NCI-H2107 (cell line): Measurements from ENCODE around the gene ABCB9.
A peak's percentile ranks its signal among the peaks of the same experiment; 100 is the strongest.
"Not testable (repeated sequence)": the region's sequence is repeated elsewhere in the genome, so short reads cannot be mapped to it uniquely, and the experiment has no call there.

Experiments used
- DNase-seq: peaks from one replicate; lab custom pipeline; 2025; lab: John Stamatoyannopoulos, UW

ABCB9 gene

DNA sequence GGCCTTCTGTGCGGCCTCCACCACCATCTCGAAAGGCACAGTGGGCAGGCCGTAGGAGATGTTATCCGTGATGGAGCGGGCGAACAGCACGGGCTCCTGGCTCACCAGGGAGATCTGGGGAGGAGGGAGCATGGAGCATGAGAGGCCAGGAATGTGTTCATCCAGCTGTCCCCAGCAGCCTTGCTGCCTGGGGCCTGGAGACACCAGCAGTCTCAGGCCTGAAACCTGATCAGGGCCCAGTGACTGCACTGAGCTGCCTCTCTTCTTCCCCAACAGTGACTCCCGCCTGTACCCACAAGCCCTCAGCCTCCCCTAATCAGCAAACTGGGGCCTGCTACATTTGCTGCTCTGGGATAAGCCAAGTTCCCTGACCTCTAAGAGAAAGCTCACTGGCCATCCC lies 30.9 kb downstream of the ABCB9 start:
- DNase-seq = no peak

DNA sequence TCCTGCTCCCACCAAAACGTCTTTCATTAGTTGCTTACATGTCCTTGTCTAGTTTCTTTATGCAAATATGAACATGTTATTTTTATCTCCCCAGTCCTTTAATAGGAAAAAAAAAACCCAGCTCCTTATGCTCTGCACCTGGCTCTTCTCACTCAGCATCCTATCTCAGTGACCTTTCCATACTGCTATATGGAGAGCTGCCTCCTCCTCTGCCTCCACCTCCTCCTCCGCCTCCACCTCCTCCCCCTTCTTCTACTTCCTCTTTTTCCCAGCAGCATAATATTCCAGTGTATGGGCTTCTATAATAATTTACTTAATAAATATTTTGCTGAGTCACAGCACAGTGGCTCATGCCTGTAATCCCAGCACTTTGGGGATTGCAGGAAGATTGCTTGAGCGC lies 31.5 kb downstream of the ABCB9 start:
- no peak for DNase-seq

DNA sequence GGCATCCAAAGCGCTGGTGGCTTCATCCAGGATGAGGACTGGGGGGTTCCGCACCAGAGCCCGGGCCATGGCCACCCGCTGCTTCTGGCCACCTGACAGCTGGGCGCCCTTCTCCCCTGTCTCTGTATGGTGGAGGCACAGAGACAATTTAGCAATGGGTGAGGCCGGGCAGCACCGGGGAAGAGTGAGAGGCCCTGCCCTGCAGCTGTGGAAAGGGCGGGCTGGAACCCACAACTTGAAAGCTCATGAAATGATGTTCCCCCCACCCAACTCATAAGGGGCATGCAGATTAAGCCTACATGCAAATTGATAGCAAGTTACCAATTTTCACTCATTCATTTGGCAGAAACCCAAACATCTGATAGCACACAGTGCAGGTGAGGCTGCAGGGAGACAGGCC lies 34.1 kb downstream of the ABCB9 start:
- DNase-seq = no peak

DNA sequence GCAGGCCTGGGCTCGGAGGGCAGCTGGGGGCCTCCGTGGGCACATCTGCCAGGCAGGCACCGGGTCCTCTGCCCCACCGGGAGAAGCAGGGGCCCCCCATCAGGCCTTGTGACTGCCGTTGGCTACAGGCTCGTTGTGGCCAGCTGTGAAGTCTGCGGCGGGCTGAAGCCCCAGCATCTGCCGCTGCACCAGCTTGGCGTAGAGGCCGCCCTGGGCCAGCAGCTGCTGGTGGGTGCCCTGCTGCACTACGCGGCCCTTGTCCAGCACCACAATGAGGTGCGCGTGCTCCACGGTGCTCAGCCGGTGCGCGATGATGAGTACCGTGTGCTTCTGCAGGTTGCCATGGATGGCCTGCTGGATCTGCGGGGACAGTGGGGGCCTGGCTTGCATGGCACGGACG lies 36.5 kb downstream of the ABCB9 start:
- DNase-seq = no peak

DNA sequence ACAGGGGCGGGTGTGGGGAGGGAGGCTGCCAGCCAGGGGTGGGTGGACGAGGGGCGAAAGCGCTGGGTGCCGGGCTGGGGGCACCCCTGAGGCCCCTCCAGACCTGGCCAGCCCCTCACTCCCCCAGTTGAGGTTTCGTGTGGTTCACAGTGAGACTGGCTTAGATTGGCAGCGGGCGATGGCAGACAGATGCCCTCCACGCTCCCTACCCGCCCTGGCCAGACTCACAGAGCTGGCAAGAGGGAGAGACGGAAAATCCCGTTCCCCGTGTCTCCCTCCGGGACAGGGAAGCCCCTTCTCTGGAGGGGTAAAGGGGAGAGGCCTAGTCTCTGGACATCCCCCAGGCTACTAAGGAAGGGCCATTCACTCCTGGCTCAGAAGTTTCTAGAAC lies 37.1 kb downstream of the ABCB9 start:
- no peak for DNase-seq

DNA sequence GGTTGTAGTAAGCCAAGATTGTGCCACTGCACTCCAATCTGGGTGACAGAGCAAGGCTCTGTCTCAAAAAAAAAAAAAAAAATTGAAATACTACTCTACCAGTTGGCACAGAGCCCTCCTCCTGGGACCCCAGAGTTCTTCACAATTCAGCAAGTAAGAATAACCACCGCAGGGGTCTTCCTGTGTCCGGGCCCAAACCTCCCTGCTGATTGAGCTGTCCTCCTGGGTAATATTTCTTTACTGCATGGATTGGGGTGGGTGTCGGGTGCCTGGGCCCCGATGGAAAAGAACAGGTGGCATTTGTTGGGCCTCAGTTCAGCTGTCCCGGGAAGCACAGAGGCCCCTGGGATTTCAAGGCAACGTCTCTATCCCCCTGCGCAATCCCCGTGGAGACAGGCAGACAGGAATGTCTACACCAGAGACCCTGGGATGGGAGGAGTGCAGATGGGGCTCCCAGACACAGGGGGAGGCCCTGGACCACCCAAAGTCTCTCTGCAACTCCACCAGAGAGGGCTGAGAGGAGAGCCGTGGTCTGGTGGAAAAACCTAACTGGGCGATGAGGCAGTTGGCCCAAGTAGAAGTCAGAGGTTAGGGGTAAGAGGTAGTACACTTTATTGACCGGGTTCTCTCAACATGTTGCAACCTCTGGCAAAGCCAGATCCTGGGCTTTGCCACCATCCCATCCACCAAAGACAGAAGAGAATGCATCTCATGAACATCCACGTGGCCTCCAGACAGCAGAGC lies 37.7 kb downstream of the ABCB9 start:
- no peak for DNase-seq

DNA sequence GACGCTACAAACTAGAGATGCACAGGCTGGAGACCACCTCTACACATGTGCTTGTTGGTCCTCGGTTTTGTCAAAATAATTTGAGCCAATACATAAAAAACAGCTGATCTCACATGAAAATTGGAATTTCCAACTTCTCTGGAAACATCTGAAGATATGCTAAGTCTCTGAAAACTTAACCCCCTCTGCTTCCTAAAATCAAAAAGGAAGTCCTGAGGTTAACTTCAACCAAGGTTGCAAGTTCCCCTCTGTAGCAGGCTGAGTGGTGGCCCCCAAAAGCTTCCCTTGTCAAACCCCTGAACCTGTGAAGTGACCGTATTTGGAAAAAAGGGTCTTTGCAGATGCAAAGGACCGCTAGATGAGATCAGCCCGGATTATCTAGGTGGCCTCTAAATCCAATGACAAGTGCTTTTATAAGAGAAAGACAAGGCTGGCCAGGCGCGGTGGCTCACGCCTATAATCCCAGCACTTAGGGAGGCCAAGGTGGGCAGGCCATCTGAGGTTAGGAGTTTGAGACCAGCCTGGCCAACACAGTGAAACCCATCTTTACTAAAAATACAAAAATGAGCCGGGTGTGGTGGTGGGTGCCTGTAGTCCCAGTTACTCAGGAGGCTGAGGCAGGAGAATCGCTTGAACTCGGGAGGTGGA lies 38.4 kb downstream of the ABCB9 start:
- no peak for DNase-seq

DNA sequence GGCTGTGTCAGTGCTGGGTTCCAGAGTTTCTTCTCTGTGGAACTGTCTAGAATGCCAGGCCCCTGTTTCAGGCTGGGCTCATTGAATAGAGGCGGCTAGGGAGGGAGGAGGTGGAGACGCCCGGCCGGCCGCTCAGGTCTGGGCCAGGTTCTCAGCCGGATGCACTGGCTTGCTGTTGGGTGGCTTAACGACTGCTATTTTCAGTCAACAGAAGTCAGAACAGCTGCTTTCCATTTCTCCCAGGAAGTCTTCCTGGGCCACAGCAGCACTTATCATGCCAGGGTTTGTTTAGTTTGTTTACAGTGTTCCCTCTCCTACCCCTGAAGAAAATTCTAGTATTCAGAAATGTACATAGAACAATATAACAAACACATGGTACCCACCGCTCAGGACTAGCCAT lies 44.3 kb downstream of the ABCB9 start:
- DNase-seq = no peak

DNA sequence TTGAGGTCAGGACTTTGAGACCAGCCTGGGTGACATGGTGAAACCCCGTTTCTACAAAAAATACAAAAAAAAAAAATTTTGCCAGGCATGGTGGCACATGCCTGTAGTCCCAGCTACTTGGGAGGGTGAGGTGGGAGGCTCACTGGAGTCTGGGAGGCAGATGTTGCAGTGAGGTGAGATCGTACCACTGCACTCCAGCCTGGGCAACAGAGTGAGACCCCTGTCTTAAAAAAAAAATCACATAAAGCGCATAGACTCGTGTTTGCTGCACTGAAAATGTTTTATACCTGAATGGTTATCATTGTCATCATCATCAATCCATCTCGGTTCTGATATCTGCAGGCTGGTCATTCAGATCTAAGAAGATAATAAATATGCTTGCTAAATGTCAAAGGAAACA lies 45.6 kb downstream of the ABCB9 start:
- no peak for DNase-seq

DNA sequence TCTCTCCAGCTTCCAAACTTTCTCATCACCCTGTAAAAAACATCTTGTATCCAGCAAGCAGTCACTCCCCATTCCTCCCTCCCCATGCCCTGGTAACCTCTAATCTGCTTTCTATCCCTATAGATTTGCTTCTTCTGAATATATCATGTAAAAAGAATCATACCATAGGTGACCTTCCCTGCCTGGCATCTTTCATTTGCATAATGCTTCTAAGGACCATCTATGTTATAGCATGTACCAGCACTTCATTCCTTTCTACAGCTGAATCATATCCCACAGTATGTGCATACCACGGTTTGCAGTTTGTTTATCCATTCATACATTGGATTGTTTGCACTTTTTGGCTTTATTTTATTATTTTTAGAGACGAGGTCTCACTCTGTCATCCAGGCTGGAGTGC lies 47.4 kb downstream of the ABCB9 start:
- DNase-seq = no peak

DNA sequence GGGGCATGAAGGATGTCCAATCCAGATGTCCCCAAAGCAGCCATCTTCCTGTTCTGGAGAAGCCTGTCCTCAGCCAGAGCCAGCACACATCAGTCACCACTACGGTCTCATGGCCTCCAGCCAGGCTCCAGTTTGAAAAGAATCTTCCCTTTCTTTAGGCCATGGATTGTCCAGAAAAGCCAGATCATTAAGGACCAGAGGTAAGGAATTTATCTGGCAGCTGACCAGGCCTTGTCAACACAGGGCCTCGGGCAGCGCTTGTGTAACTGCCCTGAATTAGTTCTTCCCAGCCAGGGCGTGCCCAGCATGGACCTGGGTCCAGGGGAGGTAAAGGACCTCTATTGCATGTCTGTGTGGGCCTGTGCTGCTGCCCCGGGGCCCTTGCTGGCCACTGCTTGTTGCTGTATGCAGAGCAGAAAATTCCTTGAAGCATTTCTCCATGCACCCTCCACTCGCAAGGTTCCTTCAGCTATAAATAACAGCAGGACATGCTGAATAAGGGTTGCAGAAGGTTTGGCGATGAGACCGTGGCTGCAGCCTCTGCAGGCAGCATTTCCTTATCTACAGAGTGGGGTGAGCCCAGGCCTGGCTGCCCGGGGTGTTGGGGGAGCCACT lies 48.6 kb downstream of the ABCB9 start:
- no peak for DNase-seq

DNA sequence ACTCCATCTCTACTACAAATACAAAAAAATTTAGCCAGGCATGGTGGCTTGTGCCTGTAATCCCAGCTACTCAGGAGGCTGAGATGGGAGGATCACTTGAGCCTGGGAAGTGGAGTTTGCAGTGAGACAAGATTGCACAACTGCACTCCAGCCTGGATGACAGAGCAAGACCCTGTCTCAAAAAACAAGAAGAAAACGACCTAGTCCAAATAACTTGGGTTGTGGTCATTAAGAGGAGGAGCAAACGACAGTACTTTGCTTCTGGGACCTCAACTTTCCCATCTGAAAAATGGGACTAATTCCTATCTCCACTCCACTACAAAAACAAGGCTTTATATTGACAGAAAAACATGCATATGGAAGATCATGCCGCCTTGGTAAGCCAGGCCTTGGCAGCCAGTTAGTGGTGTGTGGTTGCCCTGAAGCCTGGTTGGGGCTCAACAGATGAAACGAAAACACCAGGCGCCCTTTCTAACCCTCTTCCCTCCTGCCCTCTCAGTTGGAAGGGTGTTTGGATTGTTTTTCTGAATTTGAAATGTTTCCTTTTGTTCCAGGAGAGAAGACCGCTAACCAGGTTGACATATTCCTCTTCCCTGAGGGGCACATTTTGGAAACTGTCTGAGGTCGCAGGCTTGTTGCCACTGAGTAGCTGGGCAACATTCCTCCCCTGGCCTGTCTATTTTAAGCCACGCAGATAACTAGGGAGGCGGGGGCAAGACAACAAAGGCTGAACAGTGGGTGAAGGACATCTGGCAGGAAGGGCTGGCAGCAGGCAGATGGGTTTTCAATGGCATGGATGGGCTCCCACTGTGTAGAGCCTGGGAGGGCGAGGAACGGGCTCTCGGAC lies 56.6 kb downstream of the ABCB9 start:
- DNase-seq = no peak

DNA sequence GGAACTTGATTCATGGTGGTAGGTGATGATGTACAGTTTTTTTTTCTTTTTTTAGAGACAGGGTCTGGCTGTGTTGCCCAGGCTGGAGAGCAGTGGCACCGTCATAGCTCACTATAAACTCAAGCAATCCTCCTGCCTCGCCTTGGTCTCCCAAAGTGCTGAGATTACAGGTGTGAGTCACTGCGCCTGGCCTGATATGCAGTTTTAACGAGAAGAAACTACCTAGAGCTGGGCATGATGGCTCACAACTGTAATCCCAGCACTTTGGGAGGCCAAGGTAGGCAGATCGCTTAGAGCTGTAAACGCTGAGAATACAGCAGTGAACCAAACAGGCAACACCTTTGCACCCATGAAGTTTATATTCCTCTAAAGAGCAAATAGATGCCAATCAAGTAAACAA lies 57.3 kb downstream of the ABCB9 start:
- DNase-seq = no peak

DNA sequence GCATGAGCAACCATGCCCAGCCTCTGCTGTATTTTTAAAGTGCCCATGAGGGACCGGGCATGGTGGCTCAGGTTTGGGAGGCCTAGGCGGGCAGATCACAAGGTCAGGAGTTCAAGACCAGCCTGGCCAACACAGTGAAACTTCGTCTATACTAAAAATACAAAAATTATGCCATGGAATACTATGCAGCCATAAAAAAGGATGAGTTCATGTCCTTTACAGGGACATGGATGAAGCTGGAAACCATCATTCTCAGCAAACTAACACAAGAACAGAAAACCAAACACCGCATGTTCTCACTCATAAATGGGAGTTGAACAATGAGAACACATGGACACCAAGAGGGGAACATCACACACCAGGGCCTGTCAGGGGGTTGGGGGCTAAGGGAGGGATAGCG lies 61.0 kb downstream of the ABCB9 start:
- not testable (repeated sequence) for DNase-seq

DNA sequence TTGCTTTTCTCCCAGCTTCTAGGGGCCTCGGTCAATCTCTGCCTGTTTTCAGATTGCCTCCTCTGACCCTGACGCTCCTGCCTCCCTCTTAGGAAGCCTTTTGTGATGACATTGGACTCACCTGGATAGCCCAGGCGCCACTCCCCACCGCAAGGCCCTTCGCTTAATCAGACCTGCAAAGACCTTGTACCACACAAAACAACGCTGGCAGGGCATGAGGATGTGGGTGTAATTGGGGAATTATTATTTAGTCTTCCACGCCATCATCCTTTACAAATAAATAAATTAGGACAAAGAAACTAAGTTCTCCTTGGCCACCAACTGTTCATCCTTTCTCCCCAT lies 62.6 kb downstream of the ABCB9 start:
- DNase-seq = no peak

DNA sequence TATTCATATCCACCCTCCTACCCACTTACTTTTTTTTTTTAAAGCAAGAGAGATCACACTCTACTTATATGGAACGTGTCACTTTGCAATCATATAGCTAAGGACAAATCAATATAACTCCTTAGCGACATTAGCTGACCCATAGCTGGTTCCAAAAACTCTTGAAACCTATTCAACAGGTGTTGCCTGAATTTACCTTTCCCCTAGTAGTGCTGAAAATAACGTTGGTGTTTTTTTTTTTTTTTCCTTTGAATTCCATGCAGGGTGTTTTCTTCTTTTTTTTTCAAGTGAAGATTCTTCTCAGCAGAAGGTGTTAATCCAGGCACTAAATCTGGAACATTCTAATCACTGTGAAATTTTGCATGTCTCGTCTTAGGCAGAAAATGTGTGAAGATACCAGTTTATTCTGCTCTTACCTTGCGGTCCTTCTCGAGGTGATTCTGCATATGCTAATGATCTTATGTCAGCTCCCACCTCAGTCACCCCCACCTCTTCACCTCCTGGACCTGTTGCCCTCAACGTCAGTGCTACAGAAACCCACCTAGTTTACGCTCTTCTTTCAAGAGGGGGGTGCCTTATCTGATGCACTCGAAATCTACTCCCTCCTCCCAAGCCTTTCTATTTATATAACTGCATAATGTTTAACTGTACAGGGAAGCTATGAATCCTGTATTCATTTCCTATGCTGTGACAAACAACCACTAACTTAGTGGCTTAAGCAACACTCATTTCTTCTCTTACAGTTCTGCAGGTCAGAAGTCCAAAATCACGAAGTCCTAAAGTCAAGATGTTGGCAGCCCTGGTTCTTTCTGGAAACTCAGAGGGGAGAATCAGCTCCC lies 63.2 kb downstream of the ABCB9 start:
- no peak for DNase-seq

DNA sequence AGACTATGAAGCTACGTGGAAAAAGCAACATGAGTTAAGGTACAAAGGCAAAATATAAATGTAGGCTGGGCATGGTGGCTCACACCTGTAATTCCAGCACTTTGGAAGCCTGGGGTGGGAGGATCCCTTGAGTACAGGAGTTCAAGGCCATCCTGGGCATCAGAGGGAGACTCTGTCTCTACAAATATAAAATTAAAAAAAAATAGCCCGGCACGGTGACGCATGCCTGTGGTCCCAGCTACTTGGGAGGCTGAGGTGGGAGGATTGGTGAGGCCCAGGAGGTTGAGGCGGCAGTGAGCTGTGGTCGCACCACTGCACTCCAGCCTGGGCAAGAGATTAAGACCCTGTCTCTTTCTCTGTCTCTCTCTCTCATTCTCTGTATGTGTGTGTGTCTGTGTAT lies 66.4 kb downstream of the ABCB9 start:
- no peak for DNase-seq

DNA sequence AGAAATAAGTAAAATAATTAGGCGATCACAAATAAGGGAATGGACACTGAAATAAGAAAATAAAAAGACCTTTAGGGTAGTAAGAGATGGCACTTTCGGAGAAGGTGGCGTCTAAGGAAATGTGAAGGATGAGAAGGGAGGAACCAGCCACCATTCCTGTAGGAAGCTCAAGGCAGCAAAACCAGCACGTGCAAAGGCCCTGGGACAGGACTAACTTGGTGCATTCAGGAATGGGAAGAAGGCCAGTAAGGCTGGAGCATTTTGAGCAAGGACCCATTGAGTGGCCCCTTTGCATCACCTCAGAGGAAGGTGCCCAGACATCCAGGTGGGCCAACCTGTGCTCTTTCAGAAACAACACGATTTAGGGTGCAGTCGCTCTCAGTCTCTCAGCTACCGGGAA lies 69.6 kb downstream of the ABCB9 start:
- no peak for DNase-seq

DNA sequence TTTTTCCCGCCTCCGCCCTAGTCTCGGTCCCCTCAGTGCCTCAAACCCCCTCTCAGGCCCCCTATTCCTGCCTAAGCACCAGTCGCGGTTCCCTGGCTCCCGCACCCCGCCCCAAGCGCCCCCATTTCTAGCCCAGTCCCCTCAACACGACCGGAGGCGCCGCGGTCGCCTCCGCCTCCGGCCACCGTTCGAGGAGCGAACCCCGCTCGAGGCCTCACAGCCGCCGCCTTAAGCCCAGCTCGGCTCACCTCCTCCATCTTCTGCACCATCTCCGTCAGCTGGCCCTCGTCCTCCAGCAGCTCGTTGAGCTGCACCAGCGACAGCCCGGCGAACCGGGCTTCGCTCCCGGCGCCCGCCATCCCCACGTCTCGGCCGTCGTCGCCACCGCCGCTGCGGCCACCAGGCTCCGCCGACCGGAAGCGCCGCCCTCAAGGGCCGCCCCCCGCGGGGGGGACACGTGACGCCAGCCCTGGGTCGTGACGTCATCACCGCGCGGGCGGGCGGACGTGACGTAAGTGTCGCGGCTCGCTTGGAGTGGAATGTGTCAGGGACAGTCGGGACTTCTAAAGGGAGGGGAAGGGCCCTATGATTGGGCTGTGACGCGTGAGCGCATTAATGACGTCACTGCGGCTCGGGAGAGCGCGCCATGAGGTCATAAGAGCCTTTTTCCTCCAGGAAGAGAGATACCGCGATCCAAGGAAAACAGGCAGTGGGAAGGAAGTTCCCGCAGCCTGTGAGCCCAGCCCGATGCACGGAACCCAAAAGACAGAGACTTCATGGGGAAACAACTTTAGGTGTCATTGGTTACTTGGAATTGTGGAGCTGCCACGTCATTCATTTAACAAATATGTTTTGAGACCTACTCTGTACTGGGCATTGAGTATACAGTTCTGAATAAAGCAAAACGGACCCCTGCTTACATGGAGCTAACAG lies 70.3 kb downstream of the ABCB9 start, which contains the start of gene VPS37B:
TSS of gene VPS37B (minus strand) at position 421 of the 933 bp plus-strand sequence. CDS start at position 359, 62 bp downstream.
- DNase-seq = peak; percentile 63

DNA sequence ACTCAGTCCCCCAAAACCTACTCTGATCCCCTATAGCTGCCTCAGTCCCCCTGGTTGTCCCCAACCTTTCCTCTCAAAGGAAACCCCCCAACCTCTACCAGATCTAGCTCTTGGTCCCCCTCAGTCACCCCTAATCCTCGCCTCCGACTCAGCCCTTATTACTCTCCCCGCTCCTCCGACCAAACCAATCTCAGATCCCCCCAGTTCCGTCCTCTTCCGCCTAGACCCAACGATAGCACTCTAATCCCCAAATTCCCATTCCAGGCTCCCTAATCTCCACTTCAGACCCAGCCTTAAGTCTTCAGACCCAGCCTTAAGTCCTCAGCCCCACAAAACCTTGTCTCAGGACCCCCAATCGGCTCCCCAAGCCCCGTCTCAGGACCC lies 71.0 kb downstream of the ABCB9 start:
- DNase-seq = no peak
